ENCODE results near the gene NPEPPS. TPM values are rescaled to one million over a fixed set of nuclear protein-coding genes. Genes with fewer than 3 reads are reported as not detected.

The NPEPPS gene, protein sequence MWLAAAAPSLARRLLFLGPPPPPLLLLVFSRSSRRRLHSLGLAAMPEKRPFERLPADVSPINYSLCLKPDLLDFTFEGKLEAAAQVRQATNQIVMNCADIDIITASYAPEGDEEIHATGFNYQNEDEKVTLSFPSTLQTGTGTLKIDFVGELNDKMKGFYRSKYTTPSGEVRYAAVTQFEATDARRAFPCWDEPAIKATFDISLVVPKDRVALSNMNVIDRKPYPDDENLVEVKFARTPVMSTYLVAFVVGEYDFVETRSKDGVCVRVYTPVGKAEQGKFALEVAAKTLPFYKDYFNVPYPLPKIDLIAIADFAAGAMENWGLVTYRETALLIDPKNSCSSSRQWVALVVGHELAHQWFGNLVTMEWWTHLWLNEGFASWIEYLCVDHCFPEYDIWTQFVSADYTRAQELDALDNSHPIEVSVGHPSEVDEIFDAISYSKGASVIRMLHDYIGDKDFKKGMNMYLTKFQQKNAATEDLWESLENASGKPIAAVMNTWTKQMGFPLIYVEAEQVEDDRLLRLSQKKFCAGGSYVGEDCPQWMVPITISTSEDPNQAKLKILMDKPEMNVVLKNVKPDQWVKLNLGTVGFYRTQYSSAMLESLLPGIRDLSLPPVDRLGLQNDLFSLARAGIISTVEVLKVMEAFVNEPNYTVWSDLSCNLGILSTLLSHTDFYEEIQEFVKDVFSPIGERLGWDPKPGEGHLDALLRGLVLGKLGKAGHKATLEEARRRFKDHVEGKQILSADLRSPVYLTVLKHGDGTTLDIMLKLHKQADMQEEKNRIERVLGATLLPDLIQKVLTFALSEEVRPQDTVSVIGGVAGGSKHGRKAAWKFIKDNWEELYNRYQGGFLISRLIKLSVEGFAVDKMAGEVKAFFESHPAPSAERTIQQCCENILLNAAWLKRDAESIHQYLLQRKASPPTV
- 59.6 to 77.7 TPM (median 67.7 TPM) in 5 replicates for total RNA-seq (2022; extraction: Qiagen RNA extraction)

DNA sequence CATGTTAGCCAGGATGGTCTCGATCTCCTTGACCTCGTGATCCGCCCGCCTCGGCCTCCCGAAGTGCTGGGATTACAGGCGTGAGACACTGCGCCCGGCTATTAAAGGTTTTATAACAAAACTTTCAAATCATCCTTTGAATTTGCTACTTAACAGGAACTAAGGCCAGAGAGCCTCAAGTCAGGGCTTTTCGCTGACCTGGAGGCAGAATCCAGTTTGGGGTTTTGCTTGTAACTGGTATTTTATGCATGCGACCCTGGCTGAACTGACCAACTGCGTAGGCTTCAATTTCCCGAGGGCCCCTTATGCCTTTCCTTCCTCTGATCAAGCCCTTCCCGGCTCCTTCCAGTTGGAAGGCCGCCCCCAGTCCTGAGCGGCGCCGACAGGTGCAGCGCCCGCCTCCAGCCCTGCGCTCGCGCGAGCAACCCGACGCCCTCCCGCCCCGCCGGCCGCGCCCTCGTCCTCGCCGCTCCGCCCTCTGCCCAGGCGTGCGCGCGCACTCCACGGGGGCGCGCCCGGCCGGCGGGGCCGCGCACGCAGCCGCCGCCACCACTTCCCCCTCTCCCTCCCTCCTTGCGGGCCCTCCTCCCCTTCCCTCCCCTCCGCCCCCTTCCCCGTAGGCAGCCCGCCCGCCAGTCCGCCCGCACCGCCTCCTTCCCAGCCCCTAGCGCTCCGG, at the start of gene NPEPPS:
NPEPPS (plus strand) TSS at position 552 of the 676 bp plus-strand sequence. CDS start 193 bp downstream, outside the sequence.

DNA sequence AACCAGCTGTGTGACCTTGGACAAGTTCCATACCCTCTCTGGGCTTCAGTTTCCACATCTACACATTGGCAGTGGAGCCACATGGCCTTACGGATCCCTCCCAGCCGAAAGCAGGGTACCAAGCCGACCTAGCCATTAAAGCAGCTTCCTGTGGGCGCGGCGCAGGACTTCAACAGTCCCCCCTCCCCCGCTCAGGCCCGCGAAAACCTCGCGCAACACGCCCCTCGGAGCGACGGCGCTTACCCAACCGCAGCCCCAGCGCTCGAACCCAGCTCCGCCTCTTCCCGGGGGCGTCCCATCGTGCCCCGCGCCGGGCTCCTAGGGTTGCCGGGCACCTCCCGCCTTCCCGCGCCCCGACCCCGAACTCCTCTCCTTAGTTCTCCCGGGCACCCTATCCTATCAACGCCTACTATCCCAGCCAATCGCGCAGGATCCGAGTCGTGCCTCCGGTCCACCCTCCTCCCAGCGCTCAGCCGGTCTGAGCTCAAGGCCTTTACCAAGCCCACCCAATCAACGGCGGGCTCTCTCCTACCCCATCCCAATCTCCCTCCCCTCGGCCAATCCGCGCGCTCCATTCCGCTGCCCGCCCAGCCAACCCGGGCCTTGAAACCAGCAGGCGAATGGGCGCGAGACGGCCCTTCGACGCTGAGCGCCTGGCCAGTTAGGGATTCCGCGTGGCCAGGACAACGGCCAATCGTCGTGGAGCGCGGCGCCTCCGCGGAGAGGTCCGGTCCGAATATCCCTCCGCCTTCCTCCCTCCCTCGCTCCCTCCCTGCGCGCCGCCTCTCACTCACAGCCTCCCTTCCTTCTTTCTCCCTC, 118.5 kb downstream of the NPEPPS start, which contains the start of gene KPNB1:
KPNB1 (plus strand) TSS at position 767 of the 819 bp plus-strand sequence. CDS start 326 bp downstream, outside the sequence.

Other genes with a start within 250 kb of the NPEPPS start
- 1.8 to 2.5 TPM (median 2.1 TPM) in 5 replicates for gene EFCAB13, start 207.2 kb upstream of the NPEPPS start, total RNA-seq (2022; extraction: Qiagen RNA extraction)
- gene KPNB1, start 118.8 kb downstream of the NPEPPS start, total RNA-seq (2022; extraction: Qiagen RNA extraction): 266 to 415 TPM (median 309 TPM) in 5 replicates
- 4.4 to 7.2 TPM (median 6.5 TPM) in 5 replicates for gene TBKBP1, start 163.1 kb downstream of the NPEPPS start, total RNA-seq (2022; extraction: Qiagen RNA extraction)
- gene TBX21, start 202.1 kb downstream of the NPEPPS start, total RNA-seq (2022; extraction: Qiagen RNA extraction): 0.04 to 0.15 TPM (median 0.09 TPM) in 5 replicates